DMS53 treated with DMSO at 0.1 percent for 48 hours (cell line): ENCODE results near the gene ZNF121.
"Not testable (repeated sequence)": the region's sequence is repeated elsewhere in the genome, so short reads cannot be mapped to it uniquely, and the experiment has no call there.

Experiments
- DNase-seq: peaks from one replicate; lab custom pipeline; 2025; ENCODE audit not compliant: unreplicated experiment; lab: John Stamatoyannopoulos, UW

Gene ZNF121

GRCh38 chr19:9584073-9584833 lies at the start of gene ZNF121:
TSS of gene ZNF121 (minus strand) at chr19:9584504. CDS start at chr19:9568097, 16,407 bp downstream.
- peak; percentile 23 for DNase-seq

GRCh38 chr19:9627856-9628255 lies 43.6 kb upstream of the ZNF121 start:
- DNase-seq: no peak

- DNase-seq: no peak
Measured at GRCh38 chr19:9622531-9622930, 38.2 kb upstream of the ZNF121 start.

GRCh38 chr19:9621156-9622037 lies 37.1 kb upstream of the ZNF121 start, which contains the start of gene ZNF561:
TSS of gene ZNF561 (minus strand) at chr19:9621232. CDS start at chr19:9619456, 1,776 bp downstream.
- peak; percentile 46 for DNase-seq

GRCh38 chr19:9620842-9621155 lies 36.5 kb upstream of the ZNF121 start:
- no peak for DNase-seq

- no peak for DNase-seq
Measured at GRCh38 chr19:9615844-9616243, 31.5 kb upstream of the ZNF121 start.

- no peak for DNase-seq
Measured at GRCh38 chr19:9610484-9611113, 26.3 kb upstream of the ZNF121 start.

GRCh38 chr19:9608912-9609311 lies 24.6 kb upstream of the ZNF121 start:
- DNase-seq: no peak

GRCh38 chr19:9597027-9597426 lies 12.7 kb upstream of the ZNF121 start:
- no peak for DNase-seq

- peak; percentile 60 for DNase-seq
Measured at GRCh38 chr19:9586764-9587163, 2.5 kb upstream of the ZNF121 start.

- not testable (repeated sequence) for DNase-seq
Measured at GRCh38 chr19:9582081-9582725, 2.1 kb downstream of the ZNF121 start.

GRCh38 chr19:9580728-9581127 lies 3.6 kb downstream of the ZNF121 start:
- no peak for DNase-seq

- DNase-seq: no peak
Measured at GRCh38 chr19:9570255-9570654, 14.0 kb downstream of the ZNF121 start.

GRCh38 chr19:9566729-9567128 lies 17.6 kb downstream of the ZNF121 start:
- DNase-seq: no peak

- DNase-seq: no peak
Measured at GRCh38 chr19:9565900-9566705, 18.2 kb downstream of the ZNF121 start.

GRCh38 chr19:9552536-9553274 lies 31.6 kb downstream of the ZNF121 start:
- no peak for DNase-seq

GRCh38 chr19:9547870-9548269 lies 36.4 kb downstream of the ZNF121 start:
- DNase-seq: no peak

- DNase-seq: not testable (repeated sequence)
Measured at GRCh38 chr19:9541281-9541680, 43.0 kb downstream of the ZNF121 start.

- DNase-seq: not testable (repeated sequence)
Measured at GRCh38 chr19:9539921-9540320, 44.4 kb downstream of the ZNF121 start.

- not testable (repeated sequence) for DNase-seq
Measured at GRCh38 chr19:9539201-9539600, 45.1 kb downstream of the ZNF121 start.
